NCI-H2107 (cell line): ENCODE results near the gene HPCA.

Experiments
- DNase-seq: peaks from one replicate; lab custom pipeline; 2025; lab: John Stamatoyannopoulos, UW

Gene HPCA

DNA sequence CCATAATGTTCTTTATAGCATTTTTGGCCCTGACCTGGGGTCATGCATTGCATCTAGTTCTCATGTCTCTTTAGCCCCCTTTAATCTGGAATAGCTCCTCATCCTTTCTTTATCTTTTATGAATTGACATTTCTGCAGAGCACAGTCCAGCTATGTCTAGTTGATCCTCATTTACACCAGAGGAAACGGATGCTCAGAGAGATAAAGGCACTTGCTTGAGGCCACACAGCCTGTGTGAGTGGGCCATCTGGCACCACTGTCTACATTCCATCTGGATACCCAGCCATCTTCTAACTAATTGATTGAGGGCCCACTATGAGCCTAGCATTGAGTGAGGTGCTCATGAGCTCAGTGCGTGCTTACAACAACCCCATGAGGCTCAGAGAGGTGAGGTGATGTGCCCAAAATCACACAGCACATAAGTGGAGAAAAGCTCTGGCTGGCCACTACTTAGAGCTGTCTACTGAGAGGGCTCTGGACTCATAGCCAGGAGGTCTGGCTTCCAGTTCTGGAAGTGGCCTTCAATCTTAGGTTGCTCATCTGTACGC lies 3.5 kb downstream of the HPCA start:
- no peak for DNase-seq

DNA sequence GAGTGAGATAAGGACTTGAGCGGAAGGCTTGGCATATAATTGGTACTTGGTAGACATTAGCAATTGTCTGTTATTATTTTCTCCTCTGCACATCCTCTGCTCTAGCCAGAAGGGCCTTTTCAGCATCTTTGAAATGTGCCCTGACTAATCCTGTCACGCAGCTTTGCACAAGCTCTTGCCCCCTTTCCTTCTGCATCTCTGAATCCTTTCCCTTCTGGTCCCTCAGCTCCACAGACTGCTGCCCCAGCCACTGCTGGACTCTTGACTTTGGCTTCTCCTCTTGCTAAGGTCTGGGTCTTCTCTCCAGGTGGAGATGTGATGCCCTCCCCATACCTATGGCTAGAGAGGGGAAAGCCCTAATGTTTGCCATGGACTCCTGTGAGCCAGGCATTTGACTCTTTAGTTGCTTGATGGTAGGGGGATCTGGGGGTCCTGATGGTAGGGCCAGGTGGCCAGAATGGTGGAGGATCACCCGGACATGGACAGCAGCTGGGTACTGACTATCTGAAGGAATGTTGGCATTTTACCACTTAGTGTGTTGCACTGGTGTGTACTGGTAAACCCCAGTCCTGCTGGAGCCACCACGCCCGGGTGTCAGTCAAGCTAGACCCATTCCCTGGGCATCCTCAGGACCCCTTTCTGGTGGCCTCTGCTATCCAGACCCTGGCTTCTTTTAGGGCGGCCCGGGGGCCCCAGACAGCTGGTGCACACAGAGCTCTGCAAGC lies 4.4 kb downstream of the HPCA start:
- no peak for DNase-seq

- no peak for DNase-seq
Measured at GRCh38 chr1:32891241-32891570, 4.9 kb downstream of the HPCA start.

DNA sequence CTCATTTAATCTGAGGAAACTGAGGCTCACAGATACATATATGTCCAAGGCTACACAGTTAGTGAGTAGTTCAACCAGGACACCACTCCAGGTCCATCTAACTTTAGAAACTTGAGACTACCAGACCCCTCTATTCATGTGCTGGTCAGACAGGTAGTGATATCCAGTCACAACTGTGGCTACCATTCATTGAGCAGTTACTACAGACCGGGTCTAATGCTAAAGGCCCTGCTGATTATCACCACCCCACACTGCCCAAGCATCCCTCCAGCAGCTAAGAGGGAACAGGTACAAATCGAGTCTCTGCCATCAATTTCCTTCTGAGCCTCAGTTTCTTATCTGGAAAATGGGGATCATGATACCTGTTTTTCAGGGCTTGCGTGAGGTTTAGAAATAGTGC lies 5.3 kb downstream of the HPCA start:
- DNase-seq = no peak

DNA sequence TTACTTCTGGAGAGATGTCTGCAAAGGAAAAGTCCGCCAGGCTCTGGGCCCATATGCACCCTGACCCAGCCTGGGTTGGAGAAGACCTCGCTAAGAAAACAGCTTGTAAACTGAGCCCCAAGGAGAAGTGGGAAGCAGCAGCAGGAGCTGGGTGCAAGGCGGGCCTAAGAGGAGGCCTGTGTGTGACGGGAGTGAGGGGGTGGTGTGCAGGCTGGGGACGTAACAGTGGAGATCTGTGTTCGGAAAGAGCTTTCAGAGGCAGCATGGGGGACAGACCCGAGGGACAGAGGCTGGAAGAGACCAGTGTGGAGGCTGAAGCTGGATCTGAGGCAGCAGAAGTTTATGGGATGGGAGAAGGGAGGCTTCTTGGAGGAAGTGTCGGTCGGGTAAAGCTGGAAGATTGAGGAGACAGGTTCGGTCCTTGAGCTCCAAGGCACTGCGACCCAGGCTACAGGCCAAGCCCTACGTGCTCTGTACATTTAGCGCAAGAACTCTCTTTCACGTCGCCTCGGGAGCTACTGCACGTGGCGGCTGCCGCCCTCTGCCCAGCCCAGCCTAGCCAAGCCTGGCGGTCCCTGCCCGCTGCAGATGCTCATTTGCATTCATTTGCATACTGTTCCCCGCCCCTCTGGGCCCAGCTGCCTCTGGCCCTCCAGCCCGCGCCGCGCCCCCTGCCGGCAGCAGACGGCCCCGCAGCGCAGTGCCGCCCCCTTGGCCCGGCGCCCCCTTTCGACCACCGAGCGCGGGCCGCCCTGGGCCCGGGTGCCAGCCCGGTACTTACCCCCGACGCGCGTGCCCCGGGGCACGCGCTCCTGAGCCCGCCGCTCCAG lies 6.3 kb downstream of the HPCA start:
- DNase-seq = no peak

- DNase-seq = no peak
Measured at GRCh38 chr1:32893198-32894018, 7.1 kb downstream of the HPCA start.

- no peak for DNase-seq
Measured at GRCh38 chr1:32894019-32894600, 7.8 kb downstream of the HPCA start.

DNA sequence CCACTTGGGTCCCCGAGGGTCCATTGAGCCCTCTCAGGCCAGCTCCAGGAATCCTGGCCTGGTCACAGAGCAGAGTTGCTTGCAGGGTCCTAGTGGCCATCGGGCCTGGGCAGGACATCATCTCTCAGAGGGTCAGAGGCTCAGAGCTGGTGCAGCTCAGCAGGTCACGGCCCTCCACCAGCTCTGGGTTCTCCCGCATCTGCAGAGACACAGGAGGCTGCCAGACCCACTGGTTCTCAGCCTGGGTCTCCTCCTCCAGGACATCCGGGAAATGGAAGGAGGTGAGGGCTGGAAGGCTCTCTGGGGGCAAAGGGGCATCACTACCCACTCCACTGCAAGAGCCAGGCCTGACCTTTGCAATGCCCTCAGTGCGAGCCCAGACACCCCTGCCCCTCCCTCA lies 8.4 kb downstream of the HPCA start:
- no peak for DNase-seq

- DNase-seq = no peak
Measured at GRCh38 chr1:32895325-32896215, 9.3 kb downstream of the HPCA start.

GRCh38 chr1:32896451-32896850 lies 10.2 kb downstream of the HPCA start:
- no peak for DNase-seq

GRCh38 chr1:32897082-32898049 lies 11.1 kb downstream of the HPCA start:
- no peak for DNase-seq

DNA sequence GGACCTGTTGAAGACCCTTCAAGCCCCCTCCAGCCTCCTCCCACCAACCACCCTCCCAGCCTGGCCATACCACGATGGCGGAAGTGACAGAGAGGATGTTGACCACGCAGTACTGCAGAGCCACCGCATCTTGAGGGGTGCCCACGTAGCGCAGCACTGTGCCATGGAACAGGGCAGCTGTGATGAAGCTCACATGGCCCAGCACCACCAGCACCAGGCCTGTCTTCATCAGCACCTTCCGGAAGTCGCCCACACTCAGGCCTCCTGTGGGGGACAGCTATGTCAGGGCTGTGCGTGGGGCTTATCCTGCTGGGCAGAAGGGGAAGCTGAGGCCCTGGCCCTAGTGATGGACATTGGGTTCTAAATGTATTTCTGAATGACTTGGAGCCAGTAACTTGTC lies 11.8 kb downstream of the HPCA start:
- DNase-seq = no peak

DNA sequence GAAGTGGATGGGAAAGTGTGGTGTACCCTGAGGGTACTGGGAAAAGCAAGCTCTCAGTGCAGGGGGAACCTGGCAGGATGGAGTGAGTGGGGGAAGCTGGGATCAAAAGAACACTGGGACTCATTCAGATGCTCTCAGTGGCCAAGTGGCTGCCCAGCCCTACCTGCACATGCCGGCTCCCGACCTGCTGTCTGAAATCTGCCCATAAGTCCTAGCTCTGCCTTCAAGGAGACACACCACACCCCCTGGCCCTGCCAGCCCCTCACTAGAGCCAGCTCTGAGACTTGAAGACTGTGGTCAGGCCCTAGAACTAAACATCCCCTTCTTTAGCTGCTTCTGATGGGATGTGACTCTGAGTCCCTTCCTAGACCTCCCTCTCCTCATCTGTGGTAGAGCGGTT lies 12.7 kb downstream of the HPCA start:
- DNase-seq = no peak

DNA sequence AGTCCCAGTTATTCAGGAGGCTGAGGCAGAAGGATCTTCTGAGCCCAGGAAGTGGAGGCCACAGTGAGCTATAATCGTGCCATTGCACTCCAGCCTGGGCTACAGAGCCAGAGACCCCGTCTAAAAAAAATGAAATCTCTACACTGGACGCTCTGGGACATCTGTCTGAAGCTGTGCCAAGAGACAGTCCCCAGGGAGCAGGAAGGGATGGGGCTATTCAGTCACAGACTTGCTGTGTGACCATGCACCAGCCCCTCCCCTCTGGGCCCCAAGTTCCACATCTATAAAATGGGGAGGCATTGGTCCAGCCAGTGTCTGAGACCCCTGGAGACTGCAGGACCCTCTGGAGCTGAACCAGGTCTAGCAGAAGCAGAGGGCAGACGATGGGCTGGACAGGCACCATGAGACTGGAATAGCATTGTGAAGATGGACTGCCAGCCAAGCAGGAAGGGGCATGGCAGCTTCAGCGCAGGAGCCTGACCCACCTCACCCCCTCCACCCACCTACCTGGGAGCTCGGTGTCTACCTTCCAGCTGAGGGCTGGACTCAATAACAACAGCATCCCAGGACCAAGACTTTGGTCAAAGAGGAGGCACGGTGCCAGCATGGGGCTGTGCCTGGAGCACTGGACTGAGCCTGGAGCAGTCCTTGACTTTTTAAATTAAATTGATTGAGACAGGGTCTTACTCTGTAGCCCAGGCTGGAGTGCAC lies 13.4 kb downstream of the HPCA start:
- no peak for DNase-seq

GRCh38 chr1:32900371-32900955 lies 14.2 kb downstream of the HPCA start:
- no peak for DNase-seq

DNA sequence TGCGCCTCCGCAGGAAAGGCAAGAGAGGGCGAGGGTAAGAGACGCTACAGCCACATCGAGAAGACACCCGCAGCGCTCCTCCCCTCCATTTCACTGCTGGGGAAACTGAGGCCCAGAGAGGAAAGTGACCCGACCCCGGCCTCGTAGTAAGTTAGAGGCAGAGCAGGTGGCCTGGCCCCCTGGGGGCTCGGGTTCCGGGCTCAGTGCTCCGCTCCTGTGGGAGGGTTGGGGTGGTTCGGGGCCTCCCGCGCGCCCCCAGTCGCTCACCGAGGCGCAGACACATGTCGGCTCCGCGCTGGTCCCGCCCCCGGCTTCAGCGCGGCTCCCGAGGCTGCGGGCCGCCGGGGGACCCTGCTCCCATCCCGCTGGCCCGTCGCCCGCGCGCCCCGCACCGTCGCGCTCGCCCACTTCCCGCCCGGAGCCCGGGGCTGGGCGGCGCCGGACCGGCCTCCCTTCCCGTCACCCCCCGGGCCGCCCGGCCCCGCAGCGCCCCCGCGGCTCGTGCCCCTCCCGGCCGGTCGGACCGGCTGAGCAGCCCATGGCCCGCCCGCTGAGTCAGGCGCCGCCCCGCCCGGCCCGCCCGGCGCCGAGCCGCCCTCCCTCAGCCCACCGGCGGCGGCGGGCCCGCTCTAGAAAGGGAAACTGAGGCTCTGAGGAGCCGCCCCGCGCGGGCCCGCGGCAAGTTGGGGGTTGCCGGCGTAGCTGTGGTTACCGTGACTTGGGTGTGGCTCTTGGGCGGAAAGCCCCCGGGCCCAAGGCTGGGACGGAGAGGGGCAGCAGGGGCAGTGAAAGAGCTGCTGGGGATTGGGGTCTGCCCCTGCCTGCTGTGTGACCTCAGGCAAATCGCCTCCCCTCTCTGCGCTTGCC lies 14.9 kb downstream of the HPCA start, which contains the start of gene TMEM54:
TMEM54 (minus strand) TSS at position 434 of the 867 bp plus-strand sequence; CDS start at position 283, 151 bp downstream.
- DNase-seq = no peak

DNA sequence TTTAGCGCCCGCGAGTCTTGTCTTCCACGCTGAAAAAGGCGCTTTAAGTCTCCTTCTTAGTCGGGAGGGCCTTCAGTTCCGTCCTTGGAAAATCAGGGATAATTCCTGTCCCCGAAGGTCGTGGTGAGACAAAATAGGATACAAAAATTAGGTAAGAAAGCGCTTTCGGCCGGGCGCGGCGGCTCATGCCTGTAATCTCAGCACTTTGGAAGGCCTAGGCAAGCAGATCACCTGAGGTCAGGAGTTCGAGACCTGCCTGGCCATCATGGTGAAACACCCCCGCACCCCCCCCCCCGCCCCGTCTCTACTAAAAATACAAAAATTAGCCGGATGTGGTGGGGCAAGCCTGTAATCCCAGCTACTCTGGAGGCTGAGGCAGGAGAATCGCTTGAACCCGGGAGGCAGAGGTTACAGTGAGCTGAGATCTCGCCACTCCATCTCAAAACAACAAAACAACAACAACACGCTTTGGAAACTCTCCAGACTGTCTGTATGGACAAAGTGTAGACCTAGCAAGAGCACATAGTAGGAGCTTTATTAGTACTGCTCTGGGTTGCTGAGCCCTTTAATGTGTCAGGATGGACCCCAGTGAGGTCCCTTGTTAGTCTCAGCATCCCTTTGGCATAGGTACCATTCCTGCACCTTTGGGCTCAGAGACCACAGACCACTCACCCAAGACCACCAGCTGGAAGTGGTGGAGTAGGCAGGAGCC lies 15.7 kb downstream of the HPCA start:
- no peak for DNase-seq
